HG03039 (cell line): ENCODE data around the gene NKAIN1.

Source experiments
- ATAC-seq: cut with Tn5 transposase; IDR thresholded peaks from one replicate; pipeline ENCODE4 v1.9.1; 2021; ENCODE audit warnings: mild to moderate bottlenecking, moderate library complexity; ENCODE audit not compliant: unreplicated experiment

NKAIN1 gene

DNA sequence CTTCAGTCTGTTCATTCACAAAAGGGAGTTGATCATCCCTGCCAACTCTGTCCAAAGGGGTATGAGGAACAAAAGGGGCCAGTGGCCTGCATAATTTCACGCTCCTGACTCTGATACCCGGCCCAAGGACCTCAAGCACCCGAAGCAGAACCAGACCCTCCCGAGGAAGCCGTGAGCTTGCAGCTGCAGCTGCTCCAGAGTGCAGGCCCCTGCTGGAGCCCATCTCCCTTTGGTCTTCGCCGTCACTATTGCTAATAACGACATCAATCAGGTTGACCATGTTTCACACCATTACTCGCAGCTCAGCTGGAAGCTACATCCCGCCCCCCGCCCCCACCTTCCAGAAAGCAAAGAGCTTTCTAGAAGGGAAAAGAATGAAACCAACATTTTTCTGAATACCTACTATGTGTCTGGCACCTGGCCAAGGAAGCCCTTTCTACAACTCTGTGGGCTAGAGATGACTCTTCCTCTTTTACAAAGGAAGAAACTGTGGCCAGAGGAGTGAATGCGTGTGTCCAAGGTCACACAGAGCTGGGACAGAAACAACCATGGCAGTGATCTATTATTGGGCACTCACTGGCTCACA, 5.5 kb downstream of the NKAIN1 start:
- no peak for ATAC-seq

DNA sequence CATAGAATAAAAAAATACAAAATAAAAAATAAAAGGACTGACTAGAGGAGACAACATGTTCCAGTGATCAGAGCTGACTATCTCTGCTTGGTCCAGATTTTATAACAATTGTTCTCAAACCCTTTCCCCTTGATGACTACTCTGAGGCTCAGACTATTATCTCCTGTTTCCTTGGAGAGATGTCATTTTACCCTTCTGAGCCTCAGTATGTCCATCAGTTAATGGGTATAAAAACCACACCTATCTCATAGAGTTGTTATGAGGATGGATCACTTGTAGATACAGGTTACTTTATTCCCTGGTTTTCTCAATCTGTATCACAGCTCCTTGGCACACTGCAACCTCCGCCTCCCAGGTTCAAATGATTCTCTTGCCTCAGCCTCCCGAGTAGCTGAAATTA, 7.0 kb downstream of the NKAIN1 start:
- ATAC-seq: no peak

DNA sequence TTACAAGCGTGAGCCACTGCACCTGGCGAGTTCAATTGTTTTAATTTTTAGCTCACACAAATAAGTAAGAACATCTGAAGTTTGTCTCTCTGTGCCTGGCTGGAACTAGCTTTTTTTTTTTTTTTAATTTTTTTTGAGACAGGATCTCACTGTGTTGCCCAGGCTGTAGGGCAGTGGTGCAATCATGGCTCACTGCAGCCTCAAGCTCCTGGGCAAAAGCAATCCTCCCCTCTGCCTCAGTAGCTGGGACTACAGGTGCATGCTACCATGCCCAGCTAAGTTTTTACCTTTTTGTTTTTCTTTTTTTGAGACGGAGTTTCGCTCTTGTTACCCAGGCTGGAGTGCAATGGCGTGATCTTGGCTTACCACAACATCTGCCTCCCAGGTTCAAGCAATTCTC, 7.9 kb downstream of the NKAIN1 start:
- ATAC-seq: no peak

DNA sequence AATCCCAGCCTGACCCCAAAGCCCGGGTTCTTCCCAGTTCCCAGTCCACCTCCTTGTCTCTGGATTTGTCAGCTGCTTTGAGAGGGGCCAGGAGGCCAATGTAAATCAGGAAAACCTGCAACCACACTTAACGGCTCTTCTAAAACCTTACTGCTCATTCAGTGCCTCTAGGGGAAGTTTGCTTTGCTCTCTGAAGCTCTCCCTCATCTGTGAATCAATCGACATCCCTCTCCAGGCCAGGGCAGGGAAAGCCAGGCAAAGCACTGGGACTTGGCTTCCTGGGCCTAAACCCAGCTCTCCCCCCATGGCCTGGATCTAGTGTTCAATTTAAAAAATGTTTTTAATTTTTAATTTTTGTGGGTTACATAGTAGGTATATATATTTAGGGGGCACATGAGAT, 9.3 kb downstream of the NKAIN1 start:
- ATAC-seq: no peak

DNA sequence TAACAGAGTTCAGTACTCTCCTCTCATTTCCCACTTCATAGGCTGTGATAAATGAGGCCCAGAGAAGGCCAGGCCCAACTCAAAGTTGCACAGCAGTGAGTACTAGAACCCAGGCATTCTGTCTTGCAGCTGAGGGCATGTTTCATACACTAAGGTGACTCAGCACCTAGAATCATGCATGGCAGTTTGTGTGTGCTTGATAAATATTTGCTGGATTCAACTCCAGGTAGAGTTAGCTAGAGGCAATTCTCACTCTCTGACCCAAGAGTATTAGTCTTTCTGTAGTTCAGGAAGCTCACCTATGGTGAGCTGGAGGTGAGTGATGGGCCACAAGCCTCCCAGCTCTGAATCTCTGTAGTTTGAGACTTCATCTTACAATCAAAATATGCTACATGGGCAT, 10.7 kb downstream of the NKAIN1 start:
- ATAC-seq: no peak

DNA sequence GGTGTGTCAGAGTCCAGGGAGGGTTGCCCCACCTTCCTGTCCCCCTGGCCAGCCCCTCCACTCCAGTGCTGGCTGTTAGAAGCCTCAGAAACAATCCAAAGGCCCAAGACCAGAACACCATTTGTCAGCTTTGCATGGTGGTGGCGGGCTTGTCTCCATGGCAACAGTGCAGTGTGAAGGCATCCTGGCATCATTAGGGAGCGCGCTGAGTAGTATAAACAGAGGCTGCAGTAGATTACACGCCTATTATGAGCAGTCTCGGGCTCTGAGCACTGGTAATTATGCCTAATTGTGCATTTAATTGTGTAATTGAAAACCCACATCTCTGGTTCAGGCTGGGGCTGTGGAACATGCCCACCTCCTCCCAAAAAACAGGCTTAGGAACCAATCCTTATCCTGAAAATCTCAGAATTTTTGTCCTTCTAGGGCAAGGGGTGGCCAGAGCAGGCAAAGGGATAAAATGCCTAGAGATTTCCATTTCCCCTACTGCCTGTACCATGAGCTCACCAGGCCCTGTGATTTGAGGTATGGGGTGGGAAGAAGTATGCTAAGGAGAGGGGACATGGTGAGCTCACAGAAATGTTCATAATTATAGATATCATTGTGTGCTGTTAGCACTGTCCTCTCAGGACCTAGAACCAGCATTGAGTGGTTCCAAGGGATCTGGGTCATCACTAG, 11.7 kb downstream of the NKAIN1 start:
- ATAC-seq: no peak

DNA sequence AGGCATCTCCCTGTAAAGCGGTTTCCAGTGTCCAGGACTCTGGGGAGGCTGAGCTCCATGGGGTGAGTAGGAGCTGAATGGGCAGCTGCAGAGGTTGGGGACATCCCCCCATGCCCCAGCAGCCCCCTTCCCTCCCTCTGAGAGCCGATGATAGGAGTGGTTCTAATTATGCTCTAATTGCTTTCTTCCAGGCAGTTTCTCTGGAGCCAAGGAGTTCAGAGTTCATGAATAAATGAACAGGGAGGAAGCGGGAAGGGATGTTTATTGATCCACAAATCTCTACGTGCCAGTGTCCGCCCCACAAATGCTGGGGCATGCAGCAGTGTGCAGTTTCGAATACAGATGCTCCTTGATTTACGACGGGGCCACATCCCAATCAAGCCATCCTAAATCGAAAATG, 15.6 kb downstream of the NKAIN1 start:
- no peak for ATAC-seq

DNA sequence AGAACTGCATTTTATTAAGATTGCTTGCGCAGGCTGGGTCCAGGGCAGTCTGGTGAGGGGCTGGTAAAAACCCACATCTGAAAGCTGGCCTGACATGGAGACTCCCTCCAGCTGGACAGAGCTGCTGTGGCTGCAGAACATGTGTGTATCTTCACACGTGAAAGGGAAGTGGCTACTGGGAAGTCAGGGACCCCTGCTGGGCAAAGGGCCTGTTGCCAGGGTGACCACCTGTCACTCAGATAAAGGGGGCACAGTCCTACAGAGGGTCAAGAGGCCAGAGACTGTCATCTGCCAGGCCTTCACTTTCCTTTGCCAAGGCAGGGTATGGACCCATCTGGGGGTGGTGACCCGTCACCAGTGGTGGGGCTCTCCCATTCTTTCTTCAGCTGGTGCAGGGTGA, 17.5 kb downstream of the NKAIN1 start:
- no peak for ATAC-seq

DNA sequence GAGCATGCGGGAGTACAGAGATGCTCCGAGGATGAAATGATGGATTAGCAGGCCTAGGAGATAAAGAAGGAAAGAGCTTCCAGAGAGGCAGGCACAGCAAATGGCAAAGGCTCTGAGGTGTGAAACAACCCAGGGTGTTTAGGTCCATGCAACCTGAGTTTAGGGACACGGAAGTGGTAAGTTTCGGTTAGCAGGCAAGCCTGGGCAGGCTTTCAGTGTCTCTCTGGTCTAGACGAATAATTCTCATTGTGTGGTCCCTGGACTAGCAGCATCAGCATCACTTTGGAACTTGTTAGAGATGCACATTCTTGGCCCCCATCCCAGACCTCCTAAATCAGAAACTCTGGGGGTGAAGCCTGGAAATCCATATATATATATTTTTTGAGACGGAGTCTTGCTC, 18.6 kb downstream of the NKAIN1 start:
- no peak for ATAC-seq

DNA sequence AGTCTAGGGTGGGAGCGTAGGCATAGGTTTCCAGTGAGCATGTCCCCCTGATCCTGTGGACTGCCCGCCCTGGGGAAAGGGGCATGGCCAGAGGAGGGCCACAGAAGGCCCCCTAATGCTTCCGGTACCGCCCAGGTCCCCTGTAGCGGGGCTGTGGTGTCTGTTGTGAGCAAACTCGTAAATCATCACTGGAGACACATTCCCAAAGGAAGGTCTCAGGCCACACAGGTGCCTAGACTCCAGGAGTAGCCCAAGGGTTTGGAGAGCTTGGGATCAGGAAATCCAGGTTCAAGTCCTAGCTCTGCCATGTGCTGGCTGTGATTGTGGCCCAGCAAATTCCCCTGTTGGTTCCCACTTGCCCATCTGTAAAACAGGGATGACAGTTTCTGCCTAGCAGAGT, 20.2 kb downstream of the NKAIN1 start:
- ATAC-seq: no peak

DNA sequence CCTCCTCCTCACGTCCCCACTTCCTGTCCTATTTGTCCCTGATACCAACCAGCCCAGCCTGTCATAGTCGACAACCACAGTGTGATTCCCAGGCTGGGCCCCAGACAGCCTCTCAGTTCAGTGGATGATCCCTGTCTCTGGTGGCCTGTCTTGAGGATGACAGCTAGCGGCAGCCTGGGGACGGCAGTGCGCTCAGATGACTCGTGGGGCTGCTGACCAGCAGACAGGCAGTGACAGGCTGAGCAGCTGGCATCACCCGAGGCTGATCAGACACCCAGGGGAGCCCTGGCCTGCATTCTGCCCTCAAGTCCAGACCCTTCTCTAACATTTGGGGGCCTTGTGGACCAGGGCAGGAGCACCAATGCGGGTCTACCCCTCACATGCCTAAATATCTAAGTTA, 21.0 kb downstream of the NKAIN1 start:
- ATAC-seq: no peak

DNA sequence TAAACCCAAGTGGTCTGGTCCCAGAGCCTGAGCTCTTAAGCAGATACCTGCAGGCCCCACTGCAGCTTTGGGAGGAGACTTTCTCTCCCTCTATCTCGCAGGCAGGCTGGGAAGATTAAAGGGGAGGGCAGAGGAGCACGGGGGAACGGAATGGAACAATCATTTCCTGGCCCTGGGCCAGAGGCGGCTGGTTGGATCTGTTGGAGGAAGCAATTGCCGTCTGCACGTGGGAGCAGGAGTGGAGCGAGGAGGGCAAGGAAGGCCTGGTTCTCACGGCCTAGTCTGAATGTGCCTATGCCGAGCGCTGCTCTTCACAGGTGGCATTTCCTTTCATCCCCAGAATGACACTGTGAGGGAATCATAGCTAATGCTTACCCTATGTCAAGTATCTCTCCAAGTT, 23.7 kb downstream of the NKAIN1 start:
- ATAC-seq: no peak

DNA sequence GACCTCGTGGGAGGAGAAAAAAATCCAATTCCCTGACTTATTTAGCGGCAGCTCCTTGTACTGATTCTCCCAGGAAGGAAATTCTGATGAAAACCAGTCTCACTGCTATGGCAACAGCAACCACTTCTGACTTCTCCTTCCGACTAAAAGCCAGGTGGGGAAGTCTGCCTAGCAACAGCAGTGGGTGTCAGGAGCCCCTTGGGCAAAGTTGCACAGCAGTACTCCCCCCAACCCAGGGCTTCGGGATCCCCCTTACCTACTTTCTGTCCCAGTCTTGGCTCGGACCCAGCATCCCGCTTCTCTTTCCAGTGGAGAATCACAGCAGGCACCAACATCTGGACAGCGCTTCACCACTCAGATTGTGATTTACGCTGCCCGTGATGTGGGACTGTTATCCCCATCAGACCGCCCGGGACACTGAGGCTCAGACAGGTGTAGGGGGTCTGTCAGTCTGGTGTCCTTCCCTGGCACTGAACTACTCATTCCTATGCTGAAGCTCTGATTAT, 24.6 kb downstream of the NKAIN1 start:
- no peak for ATAC-seq

DNA sequence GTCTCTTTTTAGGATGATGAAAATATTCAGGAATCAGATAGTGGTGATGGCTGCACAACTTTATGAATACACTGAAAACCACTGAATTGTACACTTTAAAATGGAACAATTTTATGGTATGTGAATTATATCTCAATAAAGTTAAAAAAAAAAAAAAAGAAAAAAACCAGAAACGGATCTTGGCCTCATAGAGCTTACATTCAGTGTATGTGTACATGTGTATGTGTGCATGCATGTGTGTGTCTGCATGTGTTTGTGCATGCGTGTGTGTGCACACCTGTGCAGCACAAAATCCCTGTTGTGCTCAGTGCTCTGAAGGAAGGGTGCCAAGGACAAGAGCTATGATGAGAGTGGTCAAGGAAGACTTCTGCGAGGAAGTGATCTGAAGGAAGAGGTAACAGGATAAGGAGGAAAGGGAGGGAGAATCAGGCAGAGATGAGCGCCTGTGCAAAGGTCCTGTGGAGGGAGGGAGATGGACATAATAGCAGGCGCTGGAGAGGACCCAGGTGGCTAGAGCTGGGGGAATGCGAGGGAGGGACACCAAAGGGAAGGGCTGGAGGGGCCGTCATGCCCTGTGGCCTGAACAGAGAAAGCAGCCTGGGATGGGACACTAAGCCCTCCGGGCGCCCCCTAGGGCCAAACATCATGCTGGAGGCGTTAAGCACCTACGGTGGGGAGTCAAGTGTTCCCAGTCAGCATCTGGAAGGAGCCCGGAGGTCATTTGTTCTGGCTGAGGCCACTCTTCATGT, 25.2 kb downstream of the NKAIN1 start:
- ATAC-seq: no peak

DNA sequence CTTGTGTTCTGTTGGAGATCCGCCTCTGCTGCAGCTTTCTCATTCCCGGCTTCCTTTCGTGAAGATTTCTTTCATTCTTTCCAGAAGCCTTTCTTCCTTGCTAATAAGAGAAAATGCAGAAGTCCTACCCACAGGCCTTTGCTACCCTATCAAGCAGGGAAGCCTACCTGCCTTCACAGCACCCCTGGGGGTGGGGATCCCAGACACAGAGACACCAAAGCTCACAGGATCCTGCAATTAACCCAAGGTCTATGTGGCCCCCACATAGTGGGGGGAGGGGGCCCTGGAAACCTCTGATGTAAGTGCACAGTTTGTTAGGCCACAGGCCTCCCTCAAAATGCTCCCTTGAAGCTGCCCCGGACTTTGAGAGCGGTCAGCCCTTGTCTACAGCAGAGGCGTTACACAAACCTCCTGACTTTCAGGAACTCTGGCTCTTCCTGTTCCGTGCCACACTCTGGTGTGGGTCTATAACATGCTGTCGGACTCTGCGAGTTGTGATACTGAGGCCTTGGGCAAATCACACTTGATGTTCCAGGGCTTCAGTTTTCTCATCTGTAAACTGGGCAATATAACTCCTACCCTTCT, 31.2 kb downstream of the NKAIN1 start:
- no peak for ATAC-seq

DNA sequence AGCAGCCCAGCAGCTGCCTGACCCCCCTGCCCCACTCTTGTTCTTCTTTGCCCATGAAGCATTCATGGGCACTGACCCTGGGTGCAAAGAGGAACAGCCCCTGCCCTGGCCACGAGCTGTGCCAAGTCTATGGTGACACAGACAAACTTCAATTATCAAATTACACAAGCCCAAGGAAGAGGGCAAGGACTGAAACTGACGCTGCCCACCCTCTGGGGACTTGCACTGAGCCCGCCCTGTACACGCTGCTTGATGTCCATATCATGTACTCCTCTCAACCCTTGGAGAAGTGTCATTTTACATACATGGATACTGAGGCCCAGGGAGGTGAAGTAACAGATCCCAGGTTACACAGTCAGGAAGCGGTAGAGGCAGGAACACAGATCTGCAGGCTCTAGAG, 32.1 kb downstream of the NKAIN1 start:
- no peak for ATAC-seq

DNA sequence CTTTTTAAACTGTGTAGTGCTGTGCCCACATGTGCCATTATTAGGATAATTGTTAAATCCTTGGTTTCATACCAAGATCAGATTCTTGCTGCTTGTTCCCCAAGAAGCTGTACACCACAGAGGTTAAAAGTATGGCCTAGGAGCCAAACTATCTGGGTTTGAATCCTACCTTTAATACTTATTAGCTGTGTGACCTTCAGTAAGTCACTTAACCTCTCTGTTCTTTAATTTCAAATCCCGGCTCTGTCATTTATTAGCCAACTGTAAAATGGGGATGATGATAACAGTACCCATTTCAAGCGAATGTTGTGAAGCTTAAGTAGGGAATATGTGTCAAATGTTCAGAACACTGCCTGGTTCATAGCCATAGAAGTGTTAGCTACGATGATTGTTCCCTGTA, 32.6 kb downstream of the NKAIN1 start:
- no peak for ATAC-seq

DNA sequence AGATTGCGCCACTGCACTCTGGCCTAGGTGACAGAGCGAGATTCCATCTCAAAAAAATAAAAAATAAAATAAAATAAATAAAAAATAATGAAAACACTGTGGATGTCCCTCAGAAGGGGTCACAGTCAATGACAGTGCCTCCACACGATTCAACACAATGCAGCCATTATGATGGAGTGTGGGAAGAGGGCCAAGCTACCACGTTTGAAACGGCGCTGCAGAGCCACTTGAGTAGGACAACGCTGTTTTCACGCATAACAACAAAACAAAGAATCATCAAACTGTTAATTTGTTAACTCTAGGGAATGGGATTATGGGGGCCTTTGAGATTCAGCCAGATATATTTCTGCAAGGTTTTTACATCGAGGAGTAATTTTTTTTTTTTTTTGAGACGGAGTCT, 36.5 kb downstream of the NKAIN1 start:
- ATAC-seq: no peak

DNA sequence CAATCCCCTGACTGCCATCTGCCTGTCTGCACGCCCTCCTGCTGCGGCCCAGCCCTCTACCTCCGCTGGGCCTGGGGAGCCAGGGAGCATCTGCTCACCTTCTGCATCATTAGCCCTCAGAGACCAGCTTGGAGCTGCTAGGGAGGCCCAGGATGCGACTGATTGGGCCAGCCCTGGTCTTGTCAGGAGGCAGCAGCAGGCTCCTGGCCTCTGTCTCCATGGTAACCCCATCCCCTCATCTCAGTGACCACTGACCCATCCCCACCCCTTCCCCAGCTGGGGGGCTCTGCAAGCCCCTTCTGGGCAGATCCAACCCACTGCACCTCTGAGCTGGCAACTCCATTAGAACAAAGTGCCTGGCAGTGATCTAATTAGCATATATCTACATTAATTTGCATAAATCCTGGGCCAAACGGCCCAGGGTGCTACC, 37.7 kb downstream of the NKAIN1 start:
- no peak for ATAC-seq

DNA sequence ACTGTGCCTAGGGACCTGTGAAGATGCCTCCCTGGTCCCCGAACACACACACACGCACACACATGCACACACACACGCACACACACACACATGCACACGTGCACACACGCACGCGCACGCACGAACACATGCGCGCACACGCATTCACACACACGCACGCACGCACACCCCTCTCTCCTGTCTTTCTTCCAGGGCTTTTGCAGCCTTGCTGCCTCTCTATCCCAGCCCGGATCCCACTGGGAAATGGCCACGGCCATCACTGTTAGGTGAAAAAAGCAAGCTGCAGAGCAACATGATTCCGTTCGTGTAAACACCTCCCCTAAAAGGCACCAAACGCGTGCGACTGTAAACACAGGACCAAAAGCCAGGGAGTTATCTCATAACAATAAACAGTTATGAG, 39.7 kb downstream of the NKAIN1 start:
- ATAC-seq: no peak

DNA sequence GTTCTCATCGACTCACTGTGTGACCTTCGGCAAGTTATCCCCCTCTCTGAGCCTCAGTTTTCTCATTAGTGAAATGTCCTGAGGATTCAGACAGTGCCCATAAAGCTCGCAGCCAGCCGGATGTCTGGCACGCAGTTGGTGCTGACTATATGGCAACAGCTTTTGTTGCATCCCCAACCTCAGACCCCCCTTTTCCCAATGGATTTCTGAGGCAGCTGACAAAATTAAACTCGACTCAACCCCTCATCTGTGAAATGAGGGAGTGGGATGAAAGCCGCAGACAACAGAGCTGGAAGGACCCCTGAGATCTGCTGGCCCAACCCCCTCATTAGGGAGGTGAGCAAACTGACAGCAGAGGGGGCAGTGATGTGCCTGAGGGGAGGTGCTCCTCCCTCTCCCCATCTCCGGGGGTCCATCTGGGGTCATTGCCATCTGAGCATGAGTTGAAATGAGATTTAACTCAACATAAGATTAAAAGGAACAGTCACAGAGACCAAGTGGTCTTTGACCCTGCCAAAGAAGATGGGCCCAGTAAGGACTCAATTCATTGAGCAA, 40.4 kb downstream of the NKAIN1 start:
- ATAC-seq: no peak

DNA sequence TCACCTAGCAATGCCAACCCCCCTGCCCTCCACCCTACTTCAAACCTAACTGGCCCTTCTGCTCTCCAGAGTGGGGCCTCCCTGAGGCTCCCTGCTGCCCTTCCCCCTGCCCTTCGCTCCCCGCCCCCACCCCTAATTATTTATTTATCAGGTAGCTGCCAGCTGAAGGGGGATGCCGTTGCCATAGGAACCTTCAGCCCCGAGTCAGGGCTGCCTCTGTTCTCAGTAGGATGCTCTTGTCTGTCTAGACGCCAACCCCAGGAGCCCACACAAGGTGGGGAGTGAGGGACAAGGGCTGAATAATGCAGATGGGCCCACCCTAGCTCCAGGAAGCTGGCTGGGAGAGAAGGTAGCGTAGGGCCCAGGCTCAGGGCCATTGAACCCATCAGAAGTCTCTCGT, 41.1 kb downstream of the NKAIN1 start:
- no peak for ATAC-seq
